HEK293 (cell line): ENCODE results near the gene AMOTL1.

Source experiments
- CTCF ChIA-PET: fragments of 350-600 bp; formaldehyde crosslinking; extraction: SDS; loops from one replicate; lab custom pipeline; 2021; ENCODE audit warnings: antibody characterized with exemption; lab: Yijun Ruan, JAX
- POLR2A ChIA-PET: fragments of 300-600 bp; formaldehyde crosslinking; extraction: SDS; loops from one replicate; lab custom pipeline; 2020; ENCODE audit warnings: antibody characterized with exemption, inconsistent platforms; lab: Yijun Ruan, JAX
- H3K27ac ChIP-seq: fragments of 200-500 bp; sonication (Bioruptor generic); 2 replicates; pipeline ENCODE4 v1.5.1; 2014; ENCODE audit warnings: low read depth, low read length, control low read depth, inconsistent platforms; ENCODE audit errors: extremely low read depth
- H3K36me3 ChIP-seq, 2 experiments: fragments of 200-500 bp in 1 of 2; sonication (Bioruptor generic) in 1 of 2; 1 replicate in 1 of 2; 2 replicates in 1 of 2; pipeline ENCODE4 v1.5.1; 2014 to 2017; ENCODE audit warnings: inconsistent platforms in 2 of 2, low read length in 2 of 2; ENCODE audit not compliant: control insufficient read depth in 2 of 2, insufficient read depth in 1 of 2
- H3K4me1 ChIP-seq: fragments of 200-500 bp; sonication (Bioruptor generic); 2 replicates; pipeline ENCODE4 v1.5.1; 2014; ENCODE audit warnings: mild to moderate bottlenecking, low read length, inconsistent platforms; ENCODE audit not compliant: control insufficient read depth, insufficient read depth
- H3K4me3 ChIP-seq: 2 replicates; pipeline ENCODE4 v1.5.1; 2011; ENCODE audit warnings: low read depth, mild to moderate bottlenecking, control low read depth, low read length, moderate library complexity
- H3K9me3 ChIP-seq: fragments of 200-500 bp; sonication (Bioruptor generic); 2 replicates; pipeline ENCODE4 v1.5.1; 2014; ENCODE audit warnings: low read depth, low read length, inconsistent platforms; ENCODE audit not compliant: control insufficient read depth, insufficient read depth
- GLIS1 ChIP-seq: fragments of 450-650 bp; formaldehyde crosslinking; IDR thresholded peaks from 2 replicates; pipeline ENCODE4 v1.5.1; 2016; ENCODE audit warnings: missing biosample characterization, missing genetic modification characterization
- KLF8 ChIP-seq: fragments of 450-650 bp; formaldehyde crosslinking; IDR thresholded peaks from 2 replicates; pipeline ENCODE4 v1.5.1; 2016; ENCODE audit warnings: missing biosample characterization, missing genetic modification characterization
- RBAK ChIP-seq: fragments of 450-650 bp; formaldehyde crosslinking; IDR thresholded peaks from 2 replicates; pipeline ENCODE4 v1.5.1; 2016; ENCODE audit warnings: missing biosample characterization, missing genetic modification characterization
- SETDB1 ChIP-seq: IDR thresholded peaks from one replicate; pipeline ENCODE4 v1.6.1; 2017; ENCODE audit warnings: mild to moderate bottlenecking, low read length, moderate library complexity, mixed read lengths; ENCODE audit not compliant: insufficient read length
- TCF7L2 ChIP-seq: IDR thresholded peaks from 2 replicates; pipeline ENCODE4 v1.6.1; 2011; ENCODE audit warnings: low read depth, mild to moderate bottlenecking, inconsistent platforms, low read length, moderate library complexity, borderline replicate concordance
- YY1 ChIP-seq: fragments of 450-650 bp; formaldehyde crosslinking; IDR thresholded peaks from 2 replicates; pipeline ENCODE4 v1.5.1; 2018; ENCODE audit warnings: missing biosample characterization, missing genetic modification characterization
- YY2 ChIP-seq: fragments of 450-650 bp; formaldehyde crosslinking; IDR thresholded peaks from 2 replicates; pipeline ENCODE4 v1.5.1; 2016; ENCODE audit warnings: missing biosample characterization, missing genetic modification characterization
- ZNF138 ChIP-seq: fragments of 450-650 bp; formaldehyde crosslinking; IDR thresholded peaks from 2 replicates; pipeline ENCODE4 v1.5.1; 2016; ENCODE audit warnings: missing biosample characterization, missing genetic modification characterization, borderline replicate concordance
- ZNF248 ChIP-seq: fragments of 450-650 bp; formaldehyde crosslinking; IDR thresholded peaks from 2 replicates; pipeline ENCODE4 v1.5.1; 2017; ENCODE audit warnings: missing biosample characterization, missing genetic modification characterization
- ZNF416 ChIP-seq: fragments of 450-650 bp; formaldehyde crosslinking; IDR thresholded peaks from 2 replicates; pipeline ENCODE4 v1.5.1; 2016; ENCODE audit warnings: missing biosample characterization, missing genetic modification characterization
- ZNF433 ChIP-seq: fragments of 450-650 bp; formaldehyde crosslinking; IDR thresholded peaks from 2 replicates; pipeline ENCODE4 v1.5.1; 2016; ENCODE audit warnings: missing biosample characterization, missing genetic modification characterization, low read depth
- ZNF529 ChIP-seq: fragments of 450-650 bp; formaldehyde crosslinking; IDR thresholded peaks from 2 replicates; pipeline ENCODE4 v1.5.1; 2017; ENCODE audit warnings: missing genetic modification characterization, missing biosample characterization; ENCODE audit not compliant: insufficient replicate concordance
- ZNF549 ChIP-seq: fragments of 450-650 bp; IDR thresholded peaks from 2 replicates; pipeline ENCODE4 v1.5.1; 2018; ENCODE audit warnings: missing biosample characterization, missing genetic modification characterization, mild to moderate bottlenecking, inconsistent platforms, moderate library complexity
- ZNF560 ChIP-seq: fragments of 450-650 bp; formaldehyde crosslinking; IDR thresholded peaks from 2 replicates; pipeline ENCODE4 v1.5.1; 2017; ENCODE audit warnings: missing biosample characterization, missing genetic modification characterization, borderline replicate concordance
- ZNF596 ChIP-seq: fragments of 450-650 bp; IDR thresholded peaks from 2 replicates; pipeline ENCODE4 v1.5.0; 2018; ENCODE audit warnings: missing biosample characterization, mild to moderate bottlenecking, missing genetic modification characterization, moderate library complexity
- ZNF600 ChIP-seq: fragments of 450-650 bp; formaldehyde crosslinking; IDR thresholded peaks from 2 replicates; pipeline ENCODE4 v1.5.1; 2016; ENCODE audit warnings: missing biosample characterization, missing genetic modification characterization
- ZNF660 ChIP-seq: fragments of 450-650 bp; IDR thresholded peaks from 2 replicates; pipeline ENCODE4 v1.5.1; 2018; ENCODE audit warnings: missing biosample characterization, mild to moderate bottlenecking, missing genetic modification characterization
- ZNF768 ChIP-seq: fragments of 450-650 bp; formaldehyde crosslinking; IDR thresholded peaks from 2 replicates; pipeline ENCODE4 v1.5.1; 2018; ENCODE audit warnings: missing biosample characterization, mild to moderate bottlenecking, missing genetic modification characterization
- ZNF843 ChIP-seq: fragments of 450-650 bp; formaldehyde crosslinking; IDR thresholded peaks from 2 replicates; pipeline ENCODE4 v1.5.1; 2016; ENCODE audit warnings: missing biosample characterization, missing genetic modification characterization
- ZSCAN16 ChIP-seq: fragments of 450-650 bp; formaldehyde crosslinking; IDR thresholded peaks from 2 replicates; pipeline ENCODE4 v1.5.1; 2016; ENCODE audit warnings: missing biosample characterization, missing genetic modification characterization
- TF ChIP-seq, protein P1 (sequence below): fragments of 450-650 bp; formaldehyde crosslinking; IDR thresholded peaks from 2 replicates; pipeline ENCODE4 v1.5.1; 2016; ENCODE audit warnings: missing biosample characterization, missing genetic modification characterization
- TF ChIP-seq, protein P2 (sequence below): fragments of 450-650 bp; formaldehyde crosslinking; IDR thresholded peaks from 2 replicates; pipeline ENCODE4 v1.5.1; 2016; ENCODE audit warnings: missing biosample characterization, missing genetic modification characterization
- TF ChIP-seq, protein P3 (sequence below): fragments of 450-650 bp; formaldehyde crosslinking; IDR thresholded peaks from 2 replicates; pipeline ENCODE4 v1.5.1; 2016; ENCODE audit warnings: missing biosample characterization, missing genetic modification characterization
- TF ChIP-seq, protein P4 (sequence below): fragments of 450-650 bp; formaldehyde crosslinking; IDR thresholded peaks from 2 replicates; pipeline ENCODE4 v1.5.1; 2017; ENCODE audit warnings: missing biosample characterization, missing genetic modification characterization
- TF ChIP-seq, protein P5 (sequence below): fragments of 450-650 bp; formaldehyde crosslinking; IDR thresholded peaks from 2 replicates; pipeline ENCODE4 v1.5.1; 2017; ENCODE audit warnings: missing biosample characterization, mild to moderate bottlenecking, missing genetic modification characterization, moderate library complexity

AMOTL1 gene

DNA sequence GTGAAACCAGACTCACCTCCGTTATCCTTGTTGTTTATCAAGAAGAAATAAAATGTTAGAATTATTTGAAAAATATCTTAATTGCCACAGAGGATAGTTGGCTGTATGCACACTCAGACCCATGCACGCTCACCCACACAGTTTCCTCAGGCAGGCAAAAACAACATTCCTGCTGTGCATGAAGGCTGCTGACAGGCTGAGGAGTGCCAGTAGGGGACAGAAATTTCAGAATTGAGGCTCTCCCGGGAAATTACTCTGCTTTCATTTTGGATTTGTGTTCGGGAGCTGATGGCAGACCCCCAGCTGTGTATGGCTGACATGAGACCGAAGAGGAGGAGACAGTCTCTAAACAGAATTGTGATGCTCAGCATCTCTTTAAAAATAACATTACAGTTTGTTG, 87.5 kb downstream of the AMOTL1 start (continued):
- TF ChIP-seq, protein P1, sequence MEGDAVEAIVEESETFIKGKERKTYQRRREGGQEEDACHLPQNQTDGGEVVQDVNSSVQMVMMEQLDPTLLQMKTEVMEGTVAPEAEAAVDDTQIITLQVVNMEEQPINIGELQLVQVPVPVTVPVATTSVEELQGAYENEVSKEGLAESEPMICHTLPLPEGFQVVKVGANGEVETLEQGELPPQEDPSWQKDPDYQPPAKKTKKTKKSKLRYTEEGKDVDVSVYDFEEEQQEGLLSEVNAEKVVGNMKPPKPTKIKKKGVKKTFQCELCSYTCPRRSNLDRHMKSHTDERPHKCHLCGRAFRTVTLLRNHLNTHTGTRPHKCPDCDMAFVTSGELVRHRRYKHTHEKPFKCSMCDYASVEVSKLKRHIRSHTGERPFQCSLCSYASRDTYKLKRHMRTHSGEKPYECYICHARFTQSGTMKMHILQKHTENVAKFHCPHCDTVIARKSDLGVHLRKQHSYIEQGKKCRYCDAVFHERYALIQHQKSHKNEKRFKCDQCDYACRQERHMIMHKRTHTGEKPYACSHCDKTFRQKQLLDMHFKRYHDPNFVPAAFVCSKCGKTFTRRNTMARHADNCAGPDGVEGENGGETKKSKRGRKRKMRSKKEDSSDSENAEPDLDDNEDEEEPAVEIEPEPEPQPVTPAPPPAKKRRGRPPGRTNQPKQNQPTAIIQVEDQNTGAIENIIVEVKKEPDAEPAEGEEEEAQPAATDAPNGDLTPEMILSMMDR = no peak
- TF ChIP-seq, protein P2, sequence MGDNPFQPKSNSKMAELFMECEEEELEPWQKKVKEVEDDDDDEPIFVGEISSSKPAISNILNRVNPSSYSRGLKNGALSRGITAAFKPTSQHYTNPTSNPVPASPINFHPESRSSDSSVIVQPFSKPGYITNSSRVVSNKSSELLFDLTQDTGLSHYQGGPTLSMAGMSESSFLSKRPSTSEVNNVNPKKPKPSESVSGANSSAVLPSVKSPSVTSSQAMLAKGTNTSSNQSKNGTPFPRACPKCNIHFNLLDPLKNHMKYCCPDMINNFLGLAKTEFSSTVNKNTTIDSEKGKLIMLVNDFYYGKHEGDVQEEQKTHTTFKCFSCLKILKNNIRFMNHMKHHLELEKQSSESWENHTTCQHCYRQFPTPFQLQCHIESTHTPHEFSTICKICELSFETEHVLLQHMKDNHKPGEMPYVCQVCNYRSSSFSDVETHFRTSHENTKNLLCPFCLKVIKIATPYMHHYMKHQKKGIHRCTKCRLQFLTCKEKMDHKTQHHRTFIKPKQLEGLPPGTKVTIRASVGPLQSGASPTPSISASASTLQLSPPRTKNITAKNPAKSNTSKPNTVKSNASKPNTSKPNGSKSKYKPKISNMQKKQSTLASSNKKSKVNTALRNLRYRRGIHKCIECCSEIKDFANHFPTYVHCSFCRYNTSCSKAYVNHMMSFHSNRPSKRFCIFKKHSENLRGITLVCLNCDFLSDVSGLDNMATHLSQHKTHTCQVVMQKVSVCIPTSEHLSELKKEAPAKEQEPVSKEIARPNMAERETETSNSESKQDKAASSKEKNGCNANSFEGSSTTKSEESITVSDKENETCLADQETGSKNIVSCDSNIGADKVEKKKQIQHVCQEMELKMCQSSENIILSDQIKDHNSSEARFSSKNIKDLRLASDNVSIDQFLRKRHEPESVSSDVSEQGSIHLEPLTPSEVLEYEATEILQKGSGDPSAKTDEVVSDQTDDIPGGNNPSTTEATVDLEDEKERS (tag by site-specific recombination) = no peak
- no peak for TF ChIP-seq ZNF549
- TF ChIP-seq, protein P3, sequence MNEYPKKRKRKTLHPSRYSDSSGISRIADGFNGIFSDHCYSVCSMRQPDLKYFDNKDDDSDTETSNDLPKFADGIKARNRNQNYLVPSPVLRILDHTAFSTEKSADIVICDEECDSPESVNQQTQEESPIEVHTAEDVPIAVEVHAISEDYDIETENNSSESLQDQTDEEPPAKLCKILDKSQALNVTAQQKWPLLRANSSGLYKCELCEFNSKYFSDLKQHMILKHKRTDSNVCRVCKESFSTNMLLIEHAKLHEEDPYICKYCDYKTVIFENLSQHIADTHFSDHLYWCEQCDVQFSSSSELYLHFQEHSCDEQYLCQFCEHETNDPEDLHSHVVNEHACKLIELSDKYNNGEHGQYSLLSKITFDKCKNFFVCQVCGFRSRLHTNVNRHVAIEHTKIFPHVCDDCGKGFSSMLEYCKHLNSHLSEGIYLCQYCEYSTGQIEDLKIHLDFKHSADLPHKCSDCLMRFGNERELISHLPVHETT (tag by site-specific recombination) = no peak
- TF ChIP-seq ZNF596 (tag by site-specific recombination) = no peak
- TF ChIP-seq ZNF843 = no peak
- TF ChIP-seq ZNF248 = no peak
- TF ChIP-seq ZNF660 (tag by site-specific recombination) = no peak
- no peak for TF ChIP-seq ZNF416 (tag by site-specific recombination)
- TF ChIP-seq ZSCAN16 (tag by site-specific recombination) = no peak
- TF ChIP-seq YY2 (tag by site-specific recombination) = no peak

DNA sequence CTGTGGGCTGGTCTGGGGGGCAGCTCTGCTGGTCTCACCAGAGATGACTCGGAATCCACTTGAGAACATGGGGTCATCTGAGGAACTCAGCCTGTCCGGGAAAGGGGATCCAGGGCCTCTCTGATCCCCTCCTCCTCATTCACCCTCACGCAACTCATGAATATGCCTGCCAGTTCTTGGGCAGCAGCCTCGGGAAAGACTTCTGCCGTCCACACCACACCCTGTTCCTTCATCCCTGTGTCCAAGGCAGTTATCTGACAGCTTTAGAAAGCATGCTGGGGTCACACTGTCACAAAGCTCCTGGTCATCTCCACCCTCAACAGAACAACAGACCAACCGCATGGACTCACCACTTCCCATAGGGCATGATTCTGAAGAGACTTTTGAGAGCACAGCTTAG, 88.3 kb downstream of the AMOTL1 start:
- Histone ChIP-seq H3K36me3 (peaks cover 0 to 93% of the 10 kb centered on the region in 2 experiments; a peak in 1 of 3 replicates), H3K9me3 (no peaks in the 10 kb centered on the region), H3K4me1 (no peaks in the 10 kb centered on the region), H3K4me3 (no peak overlapping the region), H3K27ac (no peak overlapping the region)
- POLR2A ChIA-PET = no interaction called here
- CTCF ChIA-PET = no interaction called here
- TF ChIP-seq RBAK (tag by site-specific recombination) (no peak), ZNF560 (tag by site-specific recombination) (no peak), TCF7L2 (no peak), ZNF433 (no peak), ZNF138 (no peak), ZNF600 (tag by site-specific recombination) (no peak), GLIS1 (no peak), ZNF529 (tag by site-specific recombination) (no peak), YY1 (no peak), KLF8 (tag by site-specific recombination) (no peak), SETDB1 (no peak), ZNF768 (no peak)
- TF ChIP-seq, protein P4, sequence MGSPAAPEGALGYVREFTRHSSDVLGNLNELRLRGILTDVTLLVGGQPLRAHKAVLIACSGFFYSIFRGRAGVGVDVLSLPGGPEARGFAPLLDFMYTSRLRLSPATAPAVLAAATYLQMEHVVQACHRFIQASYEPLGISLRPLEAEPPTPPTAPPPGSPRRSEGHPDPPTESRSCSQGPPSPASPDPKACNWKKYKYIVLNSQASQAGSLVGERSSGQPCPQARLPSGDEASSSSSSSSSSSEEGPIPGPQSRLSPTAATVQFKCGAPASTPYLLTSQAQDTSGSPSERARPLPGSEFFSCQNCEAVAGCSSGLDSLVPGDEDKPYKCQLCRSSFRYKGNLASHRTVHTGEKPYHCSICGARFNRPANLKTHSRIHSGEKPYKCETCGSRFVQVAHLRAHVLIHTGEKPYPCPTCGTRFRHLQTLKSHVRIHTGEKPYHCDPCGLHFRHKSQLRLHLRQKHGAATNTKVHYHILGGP = no peak
- TF ChIP-seq, protein P3 (tag by site-specific recombination) = no peak
- TF ChIP-seq, protein P5, sequence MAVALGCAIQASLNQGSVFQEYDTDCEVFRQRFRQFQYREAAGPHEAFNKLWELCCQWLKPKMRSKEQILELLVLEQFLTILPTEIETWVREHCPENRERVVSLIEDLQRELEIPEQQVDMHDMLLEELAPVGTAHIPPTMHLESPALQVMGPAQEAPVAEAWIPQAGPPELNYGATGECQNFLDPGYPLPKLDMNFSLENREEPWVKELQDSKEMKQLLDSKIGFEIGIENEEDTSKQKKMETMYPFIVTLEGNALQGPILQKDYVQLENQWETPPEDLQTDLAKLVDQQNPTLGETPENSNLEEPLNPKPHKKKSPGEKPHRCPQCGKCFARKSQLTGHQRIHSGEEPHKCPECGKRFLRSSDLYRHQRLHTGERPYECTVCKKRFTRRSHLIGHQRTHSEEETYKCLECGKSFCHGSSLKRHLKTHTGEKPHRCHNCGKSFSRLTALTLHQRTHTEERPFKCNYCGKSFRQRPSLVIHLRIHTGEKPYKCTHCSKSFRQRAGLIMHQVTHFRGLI = no peak
